HG03469 (cell line): ENCODE measurements around the gene SDK2.

Source experiments
- ATAC-seq: cut with Tn5 transposase; IDR thresholded peaks from one replicate; pipeline ENCODE4 v1.9.1; 2021; ENCODE audit warnings: mild to moderate bottlenecking, moderate library complexity, moderate number of reproducible peaks; ENCODE audit not compliant: unreplicated experiment

Gene SDK2

GRCh38 chr17:73654241-73654640, 10.0 kb upstream of the SDK2 start:
- no peak for ATAC-seq

GRCh38 chr17:73653810-73654209, 9.6 kb upstream of the SDK2 start:
- ATAC-seq = no peak

- ATAC-seq = no peak
Observed at GRCh38 chr17:73652886-73653480, 8.7 kb upstream of the SDK2 start.

GRCh38 chr17:73650617-73651200, 6.5 kb upstream of the SDK2 start:
- ATAC-seq = no peak

GRCh38 chr17:73650140-73650539, 5.9 kb upstream of the SDK2 start:
- no peak for ATAC-seq

- no peak for ATAC-seq
Observed at GRCh38 chr17:73648974-73649373, 4.7 kb upstream of the SDK2 start.

- no peak for ATAC-seq
Observed at GRCh38 chr17:73648543-73648820, 4.2 kb upstream of the SDK2 start.

- no peak for ATAC-seq
Observed at GRCh38 chr17:73647772-73648542, 3.7 kb upstream of the SDK2 start.

GRCh38 chr17:73647301-73647695, 3.1 kb upstream of the SDK2 start:
- no peak for ATAC-seq

GRCh38 chr17:73646409-73647300, 2.4 kb upstream of the SDK2 start:
- no peak for ATAC-seq

- ATAC-seq = no peak
Observed at GRCh38 chr17:73645050-73645871, 1.0 kb upstream of the SDK2 start.

GRCh38 chr17:73643852-73644144, 447 bp downstream of the SDK2 start:
- no peak for ATAC-seq

GRCh38 chr17:73643001-73643851, 1.0 kb downstream of the SDK2 start:
- ATAC-seq = no peak

GRCh38 chr17:73642659-73643000, 1.6 kb downstream of the SDK2 start:
- ATAC-seq = no peak

GRCh38 chr17:73641826-73642600, 2.2 kb downstream of the SDK2 start:
- ATAC-seq = no peak

- no peak for ATAC-seq
Observed at GRCh38 chr17:73640691-73641090, 3.6 kb downstream of the SDK2 start.

- no peak for ATAC-seq
Observed at GRCh38 chr17:73639932-73640331, 4.3 kb downstream of the SDK2 start.

- ATAC-seq = no peak
Observed at GRCh38 chr17:73639322-73639721, 4.9 kb downstream of the SDK2 start.

- no peak for ATAC-seq
Observed at GRCh38 chr17:73638556-73638955, 5.7 kb downstream of the SDK2 start.
